ENCODE results near the gene RTP3.
"Not testable (repeated sequence)": the region's sequence is repeated elsewhere in the genome, so short reads cannot be mapped to it uniquely, and the experiment has no call there.

The RTP3 gene

DNA sequence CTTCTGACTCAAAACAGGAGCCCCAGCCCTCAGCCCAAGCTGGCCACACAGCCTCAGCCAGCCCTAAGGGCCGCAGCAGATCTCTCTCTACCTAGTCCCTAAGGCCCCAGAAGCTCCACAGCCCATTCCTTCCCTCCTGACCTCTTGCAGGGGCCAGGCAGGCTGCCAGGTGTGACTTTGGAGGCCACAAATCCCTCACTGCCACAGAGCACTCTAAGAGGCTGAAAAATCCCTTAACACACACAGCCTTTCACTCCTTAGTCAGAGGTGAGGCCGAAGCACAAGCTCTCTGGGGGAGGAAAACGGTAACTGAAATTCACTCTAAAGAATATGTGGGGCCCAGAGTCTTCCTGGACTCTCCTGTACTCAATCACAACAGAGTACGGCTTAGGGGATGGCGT is 45.0 kb downstream of the RTP3 start:
- in situ Hi-C loops (cut with HindIII; ENCODE audit: low sequenced_read_pairs), result no loop called here

- in situ Hi-C loops (cut with HindIII; ENCODE audit: low sequenced_read_pairs), result no loop called here
Measured at GRCh38 chr3:46544771-46545503, 47.2 kb downstream of the RTP3 start.

- in situ Hi-C loops (cut with HindIII; ENCODE audit: low sequenced_read_pairs), result no loop called here
Measured at GRCh38 chr3:46545818-46546630, 48.2 kb downstream of the RTP3 start.

GRCh38 chr3:46546896-46547440 is 49.2 kb downstream of the RTP3 start:
- in situ Hi-C loops (cut with HindIII; ENCODE audit: low sequenced_read_pairs), result no loop called here

GRCh38 chr3:46548611-46549010 is 50.8 kb downstream of the RTP3 start:
- in situ Hi-C loops (cut with HindIII; ENCODE audit: low sequenced_read_pairs), result not testable (repeated sequence)

DNA sequence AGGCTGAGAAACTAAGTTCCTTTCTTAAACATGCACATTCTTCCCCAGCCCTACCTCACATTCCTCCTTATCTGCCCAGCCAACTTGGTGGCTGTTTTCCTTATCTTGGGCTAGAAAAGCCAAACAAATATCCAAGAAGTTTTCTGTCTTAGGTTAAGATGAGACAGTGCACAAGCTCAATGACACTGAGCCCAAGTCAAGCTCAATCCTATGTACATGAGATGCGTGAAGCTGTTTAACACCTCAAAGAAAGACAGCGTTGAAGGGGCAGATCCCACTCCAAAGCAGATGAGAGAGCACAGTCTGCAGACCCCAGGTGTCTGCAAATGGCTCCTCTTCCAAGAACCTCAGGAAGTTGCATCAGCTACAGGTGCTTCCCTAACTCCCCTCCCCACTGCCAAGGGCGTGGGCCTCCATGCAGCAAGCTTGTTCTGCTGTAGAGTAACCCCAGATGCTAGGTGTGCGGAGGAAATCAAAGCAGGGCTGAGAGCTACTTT is 51.7 kb downstream of the RTP3 start:
- in situ Hi-C loops (cut with HindIII; ENCODE audit: low sequenced_read_pairs), result no loop called here

DNA sequence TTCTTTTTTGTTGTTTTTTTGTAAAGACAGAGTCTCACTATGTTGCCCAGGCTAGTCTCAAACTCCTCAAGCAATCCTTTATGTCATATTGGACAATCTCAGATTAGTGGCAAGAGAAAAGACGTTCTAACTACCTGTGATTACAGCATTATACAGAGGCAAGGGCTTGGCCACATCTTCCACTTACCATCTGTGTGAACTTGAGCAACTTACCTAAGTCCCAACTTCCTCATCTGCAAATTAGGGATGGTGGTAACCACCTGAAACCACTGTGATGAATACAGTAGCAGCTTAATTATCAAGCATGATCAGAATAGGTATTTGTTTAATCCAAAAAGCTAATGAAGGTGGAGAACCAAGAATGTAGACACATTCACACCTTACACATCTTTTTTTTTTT is 52.2 kb downstream of the RTP3 start:
- in situ Hi-C loops (cut with HindIII; ENCODE audit: low sequenced_read_pairs), result no loop called here
